OCI-LY1 (cell line): ENCODE data around the gene WNK4.

Source experiments
- H2AFZ ChIP-seq: fragments of 200-600 bp; sonication (generic), shearing (Covaris generic); 2 replicates; pipeline ENCODE4 v1.6.0; 2014; ENCODE audit warnings: antibody characterized with exemption, mild to moderate bottlenecking, low read length
- H3F3A ChIP-seq: fragments of 200-600 bp; sonication (generic), shearing (Covaris generic); 2 replicates; pipeline ENCODE4 v1.6.0; 2014; ENCODE audit warnings: mild to moderate bottlenecking, antibody characterized with exemption, low read length, moderate library complexity; ENCODE audit not compliant: insufficient read depth
- H3K27ac ChIP-seq: fragments of 200-600 bp; sonication (generic); 2 replicates; pipeline ENCODE4 v1.5.1; 2014; ENCODE audit warnings: low read length, mixed run types, mild to moderate bottlenecking, low read depth; ENCODE audit not compliant: poor library complexity, severe bottlenecking
- H3K27me3 ChIP-seq: fragments of 200-600 bp; sonication (generic); 2 replicates; pipeline ENCODE4 v1.6.0; 2014; ENCODE audit warnings: antibody characterized with exemption, mild to moderate bottlenecking, low read length, moderate library complexity; ENCODE audit not compliant: insufficient read depth
- H3K36me3 ChIP-seq: fragments of 200-600 bp; sonication (generic); 2 replicates; pipeline ENCODE4 v1.6.1; 2014; ENCODE audit warnings: mild to moderate bottlenecking, antibody characterized with exemption, low read length, moderate library complexity, mixed read lengths; ENCODE audit not compliant: insufficient read depth
- H3K4me1 ChIP-seq: fragments of 200-600 bp; sonication (generic); 2 replicates; pipeline ENCODE4 v1.5.1; 2014; ENCODE audit warnings: mild to moderate bottlenecking, low read length, moderate library complexity; ENCODE audit not compliant: insufficient read depth, severe bottlenecking
- H3K4me2 ChIP-seq: fragments of 200-600 bp; sonication (generic), shearing (Covaris generic); 2 replicates; pipeline ENCODE4 v1.6.1; 2014; ENCODE audit warnings: low read length
- H3K4me3 ChIP-seq: fragments of 200-600 bp; sonication (generic); 2 replicates; pipeline ENCODE4 v1.5.1; 2014; ENCODE audit warnings: low read length, low read depth, mild to moderate bottlenecking, mixed read lengths; ENCODE audit not compliant: poor library complexity, severe bottlenecking
- H3K79me2 ChIP-seq: fragments of 200-600 bp; shearing (Covaris generic); 2 replicates; pipeline ENCODE4 v1.6.1; 2016; ENCODE audit warnings: mixed run types, low read length, mixed read lengths; ENCODE audit not compliant: insufficient read depth
- H3K9ac ChIP-seq: fragments of 200-600 bp; sonication (generic), shearing (Covaris generic); 2 replicates; pipeline ENCODE4 v1.6.1; 2014; ENCODE audit warnings: mild to moderate bottlenecking, low read length, mixed read lengths
- H3K9me2 ChIP-seq: fragments of 200-600 bp; sonication (generic), shearing (Covaris generic); 2 replicates; pipeline ENCODE4 v1.6.1; 2014; ENCODE audit warnings: low read depth, mild to moderate bottlenecking, low read length, mixed read lengths
- H3K9me3 ChIP-seq: fragments of 200-600 bp; shearing (Covaris generic); 2 replicates; pipeline ENCODE4 v1.6.1; 2014; ENCODE audit warnings: low read length, mixed read lengths
- H4K20me1 ChIP-seq: fragments of 200-600 bp; sonication (generic), shearing (Covaris generic); 2 replicates; pipeline ENCODE4 v1.6.0; 2016; ENCODE audit warnings: mild to moderate bottlenecking, low read length; ENCODE audit not compliant: insufficient read depth
- EZH2 ChIP-seq: fragments of 200-600 bp; sonication (generic), shearing (Covaris generic); IDR thresholded peaks from 2 replicates; pipeline ENCODE4 v1.8.0; 2017; ENCODE audit warnings: borderline replicate concordance, mixed run types, mild to moderate bottlenecking, antibody characterized with exemption, low read length, moderate library complexity, mixed read lengths
- TF ChIP-seq, protein P1 (sequence below): fragments of 200-600 bp; sonication (generic), shearing (Covaris generic); IDR thresholded peaks from 2 replicates; pipeline ENCODE4 v1.5.1; 2017; ENCODE audit warnings: mild to moderate bottlenecking, antibody characterized with exemption, low read length, moderate library complexity, mixed read lengths

Gene WNK4

GRCh38 chr17:42844271-42844670 lies 63.9 kb downstream of the WNK4 start, which contains the start of gene AOC2:
TSS of gene AOC2 (plus strand) at chr17:42844580. CDS start at chr17:42844627, 47 bp downstream.
- H3F3A ChIP-seq = no peaks in the 10 kb centered on the region
- TF ChIP-seq EZH2 = no peak
- TF ChIP-seq, protein P1, sequence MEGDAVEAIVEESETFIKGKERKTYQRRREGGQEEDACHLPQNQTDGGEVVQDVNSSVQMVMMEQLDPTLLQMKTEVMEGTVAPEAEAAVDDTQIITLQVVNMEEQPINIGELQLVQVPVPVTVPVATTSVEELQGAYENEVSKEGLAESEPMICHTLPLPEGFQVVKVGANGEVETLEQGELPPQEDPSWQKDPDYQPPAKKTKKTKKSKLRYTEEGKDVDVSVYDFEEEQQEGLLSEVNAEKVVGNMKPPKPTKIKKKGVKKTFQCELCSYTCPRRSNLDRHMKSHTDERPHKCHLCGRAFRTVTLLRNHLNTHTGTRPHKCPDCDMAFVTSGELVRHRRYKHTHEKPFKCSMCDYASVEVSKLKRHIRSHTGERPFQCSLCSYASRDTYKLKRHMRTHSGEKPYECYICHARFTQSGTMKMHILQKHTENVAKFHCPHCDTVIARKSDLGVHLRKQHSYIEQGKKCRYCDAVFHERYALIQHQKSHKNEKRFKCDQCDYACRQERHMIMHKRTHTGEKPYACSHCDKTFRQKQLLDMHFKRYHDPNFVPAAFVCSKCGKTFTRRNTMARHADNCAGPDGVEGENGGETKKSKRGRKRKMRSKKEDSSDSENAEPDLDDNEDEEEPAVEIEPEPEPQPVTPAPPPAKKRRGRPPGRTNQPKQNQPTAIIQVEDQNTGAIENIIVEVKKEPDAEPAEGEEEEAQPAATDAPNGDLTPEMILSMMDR = no peak
- H3K79me2 ChIP-seq = no peaks in the 10 kb centered on the region
- H3K36me3 ChIP-seq = peaks cover 66% of the 10 kb centered on the region
- no peak within 1 kb of the TSS for H3K9ac ChIP-seq
- no peak within 1 kb of the TSS for H3K4me3 ChIP-seq
- no peaks in the 10 kb centered on the region for H3K9me3 ChIP-seq
- no peaks in the 10 kb centered on the region for H3K27me3 ChIP-seq
- H3K27ac ChIP-seq = no peak within 1 kb of the TSS
- H4K20me1 ChIP-seq = no peaks in the 10 kb centered on the region
- H3K4me2 ChIP-seq = no peak within 1 kb of the TSS
- H2AFZ ChIP-seq = no peak within 1 kb of the TSS
- no peaks in the 10 kb centered on the region for H3K9me2 ChIP-seq
- no peaks in the 10 kb centered on the region for H3K4me1 ChIP-seq

DNA sequence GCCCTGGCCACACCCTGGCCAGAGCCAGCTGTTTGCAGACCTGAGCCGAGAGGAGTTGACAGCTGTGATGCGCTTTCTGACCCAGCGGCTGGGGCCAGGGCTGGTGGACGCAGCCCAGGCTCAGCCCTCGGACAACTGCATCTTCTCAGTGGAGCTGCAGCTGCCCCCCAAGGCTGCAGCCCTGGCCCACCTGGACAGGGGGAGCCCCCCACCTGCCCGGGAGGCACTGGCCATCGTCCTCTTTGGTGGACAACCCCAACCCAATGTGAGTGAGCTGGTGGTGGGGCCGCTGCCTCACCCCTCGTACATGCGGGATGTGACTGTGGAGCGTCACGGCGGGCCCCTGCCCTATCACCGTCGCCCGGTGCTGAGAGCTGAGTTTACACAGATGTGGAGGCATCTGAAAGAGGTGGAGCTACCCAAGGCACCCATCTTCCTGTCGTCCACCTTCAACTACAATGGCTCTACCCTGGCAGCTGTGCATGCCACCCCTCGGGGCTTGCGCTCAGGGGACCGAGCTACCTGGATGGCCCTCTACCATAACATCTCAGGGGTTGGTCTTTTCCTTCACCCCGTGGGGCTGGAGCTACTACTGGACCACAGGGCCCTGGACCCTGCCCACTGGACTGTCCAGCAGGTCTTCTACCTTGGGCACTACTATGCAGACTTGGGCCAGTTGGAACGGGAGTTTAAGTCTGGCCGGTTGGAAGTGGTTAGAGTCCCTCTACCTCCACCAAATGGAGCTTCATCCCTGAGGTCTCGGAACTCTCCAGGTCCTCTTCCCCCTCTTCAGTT lies 64.5 kb downstream of the WNK4 start:
- H3F3A ChIP-seq = no peaks in the 10 kb centered on the region
- TF ChIP-seq, protein P1 = no peak
- H3K27ac ChIP-seq = no peak overlapping the region
- H3K27me3 ChIP-seq = no peaks in the 10 kb centered on the region
- H3K79me2 ChIP-seq = no peaks in the 10 kb centered on the region
- H3K9me3 ChIP-seq = no peaks in the 10 kb centered on the region
- H4K20me1 ChIP-seq = no peaks in the 10 kb centered on the region
- H3K4me3 ChIP-seq = no peak overlapping the region
- no peaks in the 10 kb centered on the region for H3K4me1 ChIP-seq
- H3K9me2 ChIP-seq = no peaks in the 10 kb centered on the region
- H2AFZ ChIP-seq = no peak overlapping the region
- H3K4me2 ChIP-seq = no peak overlapping the region
- H3K36me3 ChIP-seq = peaks cover 60% of the 10 kb centered on the region
- H3K9ac ChIP-seq = no peak overlapping the region

DNA sequence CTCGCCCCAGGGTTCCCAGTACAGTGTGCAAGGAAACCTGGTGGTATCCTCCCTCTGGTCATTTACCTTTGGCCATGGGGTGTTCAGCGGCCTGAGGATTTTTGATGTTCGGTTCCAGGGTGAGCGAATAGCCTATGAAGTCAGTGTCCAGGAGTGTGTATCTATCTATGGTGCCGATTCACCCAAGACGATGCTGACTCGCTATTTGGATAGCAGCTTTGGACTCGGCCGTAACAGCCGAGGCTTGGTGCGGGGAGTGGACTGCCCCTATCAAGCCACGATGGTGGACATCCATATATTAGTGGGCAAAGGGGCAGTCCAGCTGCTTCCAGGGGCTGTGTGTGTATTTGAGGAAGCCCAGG lies 65.1 kb downstream of the WNK4 start:
- no peak overlapping the region for H3K4me2 ChIP-seq
- no peaks in the 10 kb centered on the region for H3K9me2 ChIP-seq
- no peaks in the 10 kb centered on the region for H3K9me3 ChIP-seq
- H3K27ac ChIP-seq = no peak overlapping the region
- H3K27me3 ChIP-seq = no peaks in the 10 kb centered on the region
- H3K4me1 ChIP-seq = no peaks in the 10 kb centered on the region
- H4K20me1 ChIP-seq = no peaks in the 10 kb centered on the region
- TF ChIP-seq, protein P1 = no peak
- no peak overlapping the region for H3K9ac ChIP-seq
- H3F3A ChIP-seq = no peaks in the 10 kb centered on the region
- H3K36me3 ChIP-seq = peaks cover 54% of the 10 kb centered on the region
- H2AFZ ChIP-seq = no peak overlapping the region
- H3K79me2 ChIP-seq = no peaks in the 10 kb centered on the region
- H3K4me3 ChIP-seq = no peak overlapping the region
